G401 (cell line): Measurements from ENCODE around the gene NOTCH3. TPM values are rescaled to one million over a fixed set of nuclear protein-coding genes. Genes with fewer than 3 reads are reported as not detected.

Experiments
- DNase-seq: peaks from one replicate; pipeline ENCODE4 v3.0.0-alpha.2; 2015; ENCODE audit warnings: low spot score
- in situ Hi-C: cut with HindIII; loops from 2 replicates; pipeline ENCODE4 v1.10.0; 2016; ENCODE audit warnings: low sequenced_read_pairs, mixed read lengths
- total RNA-seq: library from RNA; depleted of rRNA; stranded (reverse); fragments of >200 nt; shearing (Covaris generic); gene quantifications from 2 replicates; pipeline ENCODE4 v1.2.3, GENCODE V29; 2014

The NOTCH3 gene
- total RNA-seq, 1 experiment from 2014 or later, result 16.4 TPM

- DNase-seq, result no peak
- in situ Hi-C loops, result no loop called here
These were observed 37.9 kb upstream of the NOTCH3 start for GRCh38 chr19:15238639-15239155.

GRCh38 chr19:15237759-15238638, 37.2 kb upstream of the NOTCH3 start:
- no peak for DNase-seq
- in situ Hi-C loops, result no loop called here

- in situ Hi-C loops, result no loop called here
- DNase-seq, result no peak
These were observed 36.1 kb upstream of the NOTCH3 start for GRCh38 chr19:15236886-15237285.

- no peak for DNase-seq
- in situ Hi-C loops, result no loop called here
These were observed 35.0 kb upstream of the NOTCH3 start for GRCh38 chr19:15235781-15236180.

- in situ Hi-C loops, result no loop called here
- DNase-seq, result no peak
These were observed 33.8 kb upstream of the NOTCH3 start for GRCh38 chr19:15234431-15235130.

- in situ Hi-C loops, result no loop called here
- no peak for DNase-seq
These were observed 30.5 kb upstream of the NOTCH3 start for GRCh38 chr19:15231271-15231670.

- in situ Hi-C loops, result no loop called here
- DNase-seq, result no peak
These were observed 26.5 kb upstream of the NOTCH3 start for GRCh38 chr19:15227261-15227660.

GRCh38 chr19:15225760-15226159, 25.0 kb upstream of the NOTCH3 start:
- DNase-seq, result no peak
- in situ Hi-C loops, result no loop called here

GRCh38 chr19:15223649-15224361, 23.0 kb upstream of the NOTCH3 start:
- in situ Hi-C loops, result no loop called here

GRCh38 chr19:15222738-15223648, 22.2 kb upstream of the NOTCH3 start:
- in situ Hi-C loops, result no loop called here
- peak; percentile 93 for DNase-seq

More at GRCh38 chr19:15223649-15224361, 23.0 kb upstream of the NOTCH3 start:
- DNase-seq, result peak; percentile 25

- DNase-seq, result no peak
- in situ Hi-C loops, result no loop called here
These were observed 20.0 kb upstream of the NOTCH3 start for GRCh38 chr19:15220833-15221232.

- in situ Hi-C loops, result no loop called here
- DNase-seq, result no peak
These were observed 17.7 kb upstream of the NOTCH3 start for GRCh38 chr19:15218501-15218900.

GRCh38 chr19:15216363-15216762, 15.6 kb upstream of the NOTCH3 start:
- DNase-seq, result no peak
- in situ Hi-C loops, result no loop called here

- in situ Hi-C loops, result no loop called here
- no peak for DNase-seq
These were observed 13.1 kb upstream of the NOTCH3 start for GRCh38 chr19:15213715-15214381.

- no peak for DNase-seq
- in situ Hi-C loops, result no loop called here
These were observed 11.9 kb upstream of the NOTCH3 start for GRCh38 chr19:15212711-15213110.

GRCh38 chr19:15210323-15210781, 9.6 kb upstream of the NOTCH3 start:
- in situ Hi-C loops, result no loop called here
- DNase-seq, result no peak

- DNase-seq, result no peak
- in situ Hi-C loops, result no loop called here
These were observed 704 bp upstream of the NOTCH3 start for GRCh38 chr19:15201374-15202023.
